Activated CD8-positive, alpha-beta memory T cell treated with anti-CD3 and anti-CD28 coated beads, Interleukin-2, amount 50 U/mL, for 48 hours (primary cell): Measurements from ENCODE around the gene STK24.
A peak's percentile ranks its signal among the peaks of the same experiment; 100 is the strongest.
"Not testable (repeated sequence)": the region's sequence is repeated elsewhere in the genome, so short reads cannot be mapped to it uniquely, and the experiment has no call there.

Source experiments
- DNase-seq: peaks from one replicate; pipeline ENCODE4 v3.0.0-alpha.2; 2020

Gene STK24

GRCh38 chr13:98576963-98577835, at the start of gene STK24:
STK24 (minus strand) TSS chr13:98577107; CDS start chr13:98576786, 321 bp downstream.
- peak; percentile 84 for DNase-seq

GRCh38 chr13:98626298-98626935, 49.5 kb upstream of the STK24 start:
- DNase-seq, result no peak

GRCh38 chr13:98624589-98624988, 47.7 kb upstream of the STK24 start:
- DNase-seq, result not testable (repeated sequence)

- no peak for DNase-seq
Measured at GRCh38 chr13:98622931-98623331, 46.0 kb upstream of the STK24 start.

- no peak for DNase-seq
Measured at GRCh38 chr13:98619556-98619955, 42.6 kb upstream of the STK24 start.

GRCh38 chr13:98615595-98615994, 38.7 kb upstream of the STK24 start:
- not testable (repeated sequence) for DNase-seq

GRCh38 chr13:98613591-98613990, 36.7 kb upstream of the STK24 start:
- no peak for DNase-seq

- no peak for DNase-seq
Measured at GRCh38 chr13:98609756-98610155, 32.8 kb upstream of the STK24 start.

GRCh38 chr13:98606296-98606695, 29.4 kb upstream of the STK24 start:
- no peak for DNase-seq

- DNase-seq, result no peak
Measured at GRCh38 chr13:98599502-98600328, 22.8 kb upstream of the STK24 start.

GRCh38 chr13:98598043-98598442, 21.1 kb upstream of the STK24 start:
- no peak for DNase-seq

- no peak for DNase-seq
Measured at GRCh38 chr13:98595134-98595533, 18.2 kb upstream of the STK24 start.

- no peak for DNase-seq
Measured at GRCh38 chr13:98592362-98592732, 15.4 kb upstream of the STK24 start.

- no peak for DNase-seq
Measured at GRCh38 chr13:98591721-98592361, 14.9 kb upstream of the STK24 start.

- DNase-seq, result not testable (repeated sequence)
Measured at GRCh38 chr13:98590471-98590870, 13.6 kb upstream of the STK24 start.

- not testable (repeated sequence) for DNase-seq
Measured at GRCh38 chr13:98589516-98589915, 12.6 kb upstream of the STK24 start.

GRCh38 chr13:98586400-98587345, 9.8 kb upstream of the STK24 start:
- no peak for DNase-seq

- no peak for DNase-seq
Measured at GRCh38 chr13:98585946-98586345, 9.0 kb upstream of the STK24 start.

GRCh38 chr13:98585398-98585754, 8.5 kb upstream of the STK24 start:
- no peak for DNase-seq

- DNase-seq, result peak; percentile 29
Measured at GRCh38 chr13:98584668-98585397, 7.9 kb upstream of the STK24 start.

GRCh38 chr13:98582947-98583346, 6.0 kb upstream of the STK24 start:
- no peak for DNase-seq
